Calu3 (cell line): Measurements from ENCODE around the gene VWA7. TPM values are rescaled to one million over a fixed set of nuclear protein-coding genes. Genes with fewer than 3 reads are reported as not detected.
A peak's percentile ranks its signal among the peaks of the same experiment; 100 is the strongest.
"Not testable (repeated sequence)": the region's sequence is repeated elsewhere in the genome, so short reads cannot be mapped to it uniquely, and the experiment has no call there.

Source experiments
- BruUV-seq: library from RNA; stranded (reverse); fragments of 400-500 nt; replicated peaks from 2 replicates; lab custom pipeline; 2021; lab: Mats Ljungman, UMichigan
- CTCF ChIA-PET: fragments of 300-600 bp; sonication (Branson Sonifier 250); formaldehyde crosslinking; loops from one replicate; lab custom pipeline; 2022; ENCODE audit warnings: antibody characterized with exemption; lab: Charles Lee
- DNase-seq: peaks from one replicate; pipeline ENCODE4 v3.0.0; 2022
- H3K27ac Mint-ChIP-seq: one replicate; pipeline ENCODE4 v1.8.0; 2022; ENCODE audit warnings: mixed read lengths; ENCODE audit not compliant: unreplicated experiment
- H3K27me3 Mint-ChIP-seq: one replicate; pipeline ENCODE4 v1.8.0; 2022; ENCODE audit warnings: mixed read lengths; ENCODE audit not compliant: unreplicated experiment
- H3K36me3 Mint-ChIP-seq: one replicate; pipeline ENCODE4 v1.8.0; 2022; ENCODE audit warnings: mild to moderate bottlenecking, moderate library complexity, mixed read lengths; ENCODE audit not compliant: insufficient read depth, unreplicated experiment
- H3K4me1 Mint-ChIP-seq: one replicate; pipeline ENCODE4 v1.8.0; 2022; ENCODE audit warnings: mild to moderate bottlenecking, low read depth, mixed read lengths; ENCODE audit not compliant: unreplicated experiment
- H3K4me3 Mint-ChIP-seq: one replicate; pipeline ENCODE4 v1.8.0; 2022; ENCODE audit warnings: mild to moderate bottlenecking, low read depth, moderate library complexity, mixed read lengths; ENCODE audit not compliant: unreplicated experiment
- H3K9me3 Mint-ChIP-seq: one replicate; pipeline ENCODE4 v1.8.0; 2022; ENCODE audit warnings: low read depth, mixed read lengths; ENCODE audit not compliant: unreplicated experiment
- CTCF ChIP-seq: fragments of 200-600 bp; IDR thresholded peaks from one replicate; pipeline ENCODE4 v1.8.0; 2022; ENCODE audit warnings: antibody characterized with exemption; ENCODE audit not compliant: unreplicated experiment
- intact Hi-C: fragments of 100-400 bp; cut with micrococcal nuclease; formaldehyde crosslinking; loops from one replicate; pipeline ENCODE4 v1.10.0; 2022; ENCODE audit not compliant: unreplicated experiment
- total RNA-seq: library from RNA; stranded (reverse); gene quantifications from 2 replicates; pipeline ENCODE4 v1.2.3, GENCODE V29; 2022

The VWA7 gene
- total RNA-seq, 1 experiment from 2014 or later: 22.1 TPM

- no peaks in the 10 kb centered on the region for H3K27me3 Mint-ChIP-seq
- H3K27ac Mint-ChIP-seq: peak overlapping the region; percentile 93
- intact Hi-C loops: loop anchor here (2.0 to 5.0 kb wide), 2 partner anchors 26 to 38 kb away; no protein-coding TSS in a partner anchor
- no peaks in the 10 kb centered on the region for H3K9me3 Mint-ChIP-seq
- no TSS peak for BruUV-seq
- no peak for TF ChIP-seq CTCF
- peak overlapping the region; percentile 84 for H3K4me3 Mint-ChIP-seq
- H3K36me3 Mint-ChIP-seq: peaks cover 94% of the 10 kb centered on the region
- CTCF ChIA-PET: interaction anchor here (0.5 to 2.7 kb wide), 7 partner anchors 19 to 334 kb away, joined by 3 to 19 read pairs (median 9); partner anchors contain the start of genes ATF6B, HSPA1A, HSPA1B and HSPA1L
- H3K4me1 Mint-ChIP-seq: peaks cover 45% of the 10 kb centered on the region
- no peak for DNase-seq
These were observed 17.3 kb upstream of the VWA7 start for GRCh38 chr6:31794294-31794865.

DNA sequence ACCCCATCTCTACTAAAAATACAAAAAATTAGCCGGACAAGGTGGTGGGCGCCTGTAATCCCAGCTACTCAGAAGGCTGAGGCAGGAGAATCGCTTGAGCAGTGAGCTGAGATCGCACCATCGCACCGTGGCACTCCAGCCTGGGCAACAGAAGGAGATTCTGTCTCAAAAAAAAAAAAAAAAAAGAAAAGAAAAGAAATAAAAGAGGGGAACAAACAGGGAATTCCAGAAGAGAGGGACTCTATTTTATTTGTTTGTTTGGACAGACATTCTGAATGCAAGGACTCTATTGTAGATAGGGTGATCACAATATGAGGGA is 16.8 kb upstream of the VWA7 start:
- Mint-ChIP-seq H3K27ac (peak overlapping the region; percentile 93), H3K4me3 (peak overlapping the region; percentile 84), H3K4me1 (peaks cover 45% of the 10 kb centered on the region), H3K36me3 (peaks cover 97% of the 10 kb centered on the region)
- H3K27me3 Mint-ChIP-seq, H3K9me3 Mint-ChIP-seq, BruUV-seq, DNase-seq: not testable (repeated sequence)
- CTCF ChIA-PET: interaction anchor here (2.7 kb wide), 1 partner anchor 28 kb away, joined by 7 read pairs; no protein-coding TSS in a partner anchor
- intact Hi-C loops: loop anchor here (2.0 to 5.0 kb wide), 2 partner anchors 27 to 38 kb away; no protein-coding TSS in a partner anchor

DNA sequence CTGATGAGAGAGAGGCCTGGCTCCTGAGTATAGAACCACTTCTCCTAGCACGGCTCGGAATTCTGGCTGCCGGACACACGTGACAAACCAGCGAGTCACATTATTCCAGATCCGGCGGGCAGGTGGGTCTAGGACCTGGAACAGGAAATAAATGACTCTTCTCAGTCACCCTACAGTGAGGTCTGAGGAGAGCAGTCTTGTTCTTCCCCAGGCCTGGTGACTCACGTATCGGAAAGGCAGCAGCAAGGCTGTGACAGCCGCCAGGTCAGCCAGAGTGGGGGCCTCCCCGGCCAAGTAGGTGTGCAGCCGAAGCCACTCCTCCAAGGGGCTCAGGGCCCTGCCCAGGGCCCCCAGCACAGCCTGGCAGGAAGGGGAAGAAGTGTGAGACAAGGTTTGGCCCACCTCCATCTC is 15.6 kb upstream of the VWA7 start:
- Mint-ChIP-seq H3K9me3 (no peaks in the 10 kb centered on the region), H3K27me3 (no peaks in the 10 kb centered on the region)

DNA sequence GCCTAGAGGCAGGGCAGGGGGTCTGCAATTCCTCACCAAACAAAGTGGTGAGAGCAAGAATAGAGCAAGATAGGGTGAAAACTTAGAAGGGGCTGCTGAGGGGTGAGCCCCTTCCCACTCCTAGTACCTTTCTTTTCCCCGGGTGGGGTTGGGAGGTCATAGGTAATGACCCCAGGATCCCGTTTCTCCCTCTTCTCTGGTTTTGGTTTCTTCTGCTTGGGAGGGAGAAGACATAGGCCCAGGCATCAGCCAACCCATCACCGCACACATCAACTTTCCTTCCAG is 14.9 kb upstream of the VWA7 start:
- no peak for DNase-seq
- H3K27me3 Mint-ChIP-seq: no peaks in the 10 kb centered on the region
- peaks cover 93% of the 10 kb centered on the region for H3K36me3 Mint-ChIP-seq
- intact Hi-C loops: loop anchor here (5.0 kb wide), 1 partner anchor 40 kb away; no protein-coding TSS in a partner anchor
- BruUV-seq: no TSS peak
- H3K4me1 Mint-ChIP-seq: peaks cover 45% of the 10 kb centered on the region
- peak overlapping the region; percentile 93 for H3K27ac Mint-ChIP-seq
- CTCF ChIA-PET: interaction anchor here (0.9 to 2.0 kb wide), 3 partner anchors 17 to 52 kb away, joined by 3 to 18 read pairs (median 4); partner anchors contain the start of genes HSPA1A, HSPA1L and MSH5
- no peak for TF ChIP-seq CTCF
- H3K4me3 Mint-ChIP-seq: peak overlapping the region; percentile 84
- H3K9me3 Mint-ChIP-seq: no peaks in the 10 kb centered on the region

More for the DNA sequence above, 15.6 kb upstream of the VWA7 start:
- Mint-ChIP-seq H3K4me3 (peak overlapping the region; percentile 84), H3K27ac (peak overlapping the region; percentile 93), H3K4me1 (peaks cover 45% of the 10 kb centered on the region), H3K36me3 (peaks cover 93% of the 10 kb centered on the region)
- CTCF ChIA-PET: interaction anchor here (0.9 to 1.2 kb wide), 3 partner anchors 18 to 53 kb away, joined by 3 to 4 read pairs (median 3); partner anchors contain the start of genes HSPA1B and MSH5
- peak; percentile 96 for DNase-seq
- intact Hi-C loops: loop anchor here (5.0 kb wide), 1 partner anchor 40 kb away; no protein-coding TSS in a partner anchor
- no peak for TF ChIP-seq CTCF
- no TSS peak for BruUV-seq
